M059J (cell line): ENCODE data around the gene YWHAB. TPM values are rescaled to one million over a fixed set of nuclear protein-coding genes. Genes with fewer than 3 reads are reported as not detected.
"Not testable (repeated sequence)": the region's sequence is repeated elsewhere in the genome, so short reads cannot be mapped to it uniquely, and the experiment has no call there.

Source experiments
- DNase-seq: peaks from one replicate; pipeline ENCODE4 v3.0.0-alpha.2; 2012; ENCODE audit warnings: low read depth
- total RNA-seq: library from RNA; depleted of rRNA; stranded (reverse); fragments of >200 nt; shearing (Covaris generic); gene quantifications from 2 replicates; pipeline ENCODE4 v1.2.3, GENCODE V29; 2014; rRNA removed

Gene YWHAB
- total RNA-seq = 135 and 185 TPM in 2 replicates

DNA sequence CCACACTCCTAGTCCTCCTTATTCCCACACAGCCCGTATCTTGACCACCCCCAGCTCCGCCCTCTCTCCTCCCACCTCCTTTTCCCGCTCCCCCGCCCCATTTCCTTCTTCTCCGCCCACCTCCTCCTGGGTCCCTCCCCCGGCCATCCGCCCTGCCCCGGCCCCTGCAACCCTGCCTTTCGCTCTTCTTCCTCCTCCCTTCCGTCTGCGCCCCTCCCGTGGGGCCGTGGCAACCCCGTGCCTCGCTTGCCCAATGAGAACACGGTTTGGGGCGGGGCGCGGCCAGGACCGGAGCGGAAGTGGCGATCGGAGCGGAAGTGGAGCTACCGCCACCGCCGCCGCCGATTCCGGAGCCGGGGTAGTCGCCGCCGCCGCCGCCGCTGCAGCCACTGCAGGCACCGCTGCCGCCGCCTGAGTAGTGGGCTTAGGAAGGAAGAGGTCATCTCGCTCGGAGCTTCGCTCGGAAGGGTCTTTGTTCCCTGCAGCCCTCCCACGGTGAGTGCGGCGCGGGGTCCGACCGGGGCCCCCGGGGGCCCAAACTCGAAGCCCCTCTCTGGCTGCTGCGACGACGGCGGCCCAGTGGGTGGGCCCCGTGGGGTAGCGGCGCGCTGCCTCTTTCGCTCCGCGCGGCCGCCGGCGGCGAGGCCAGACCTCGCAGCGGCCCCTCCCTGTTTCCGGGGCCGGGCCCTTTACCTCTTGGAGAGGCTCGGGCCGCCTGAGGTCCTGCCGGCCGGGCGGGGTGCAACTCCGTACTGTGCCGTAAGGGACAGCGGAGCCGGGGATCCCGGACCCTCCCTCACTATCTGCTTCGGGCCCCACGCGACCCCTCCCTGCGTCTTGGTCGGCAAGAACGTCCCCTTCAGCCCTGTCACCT lies at the start of gene YWHAB:
YWHAB (plus strand) TSS at position 314 of the 874 bp plus-strand sequence. CDS start 15,829 bp downstream, outside the sequence.
- peak; percentile 100 for DNase-seq

DNA sequence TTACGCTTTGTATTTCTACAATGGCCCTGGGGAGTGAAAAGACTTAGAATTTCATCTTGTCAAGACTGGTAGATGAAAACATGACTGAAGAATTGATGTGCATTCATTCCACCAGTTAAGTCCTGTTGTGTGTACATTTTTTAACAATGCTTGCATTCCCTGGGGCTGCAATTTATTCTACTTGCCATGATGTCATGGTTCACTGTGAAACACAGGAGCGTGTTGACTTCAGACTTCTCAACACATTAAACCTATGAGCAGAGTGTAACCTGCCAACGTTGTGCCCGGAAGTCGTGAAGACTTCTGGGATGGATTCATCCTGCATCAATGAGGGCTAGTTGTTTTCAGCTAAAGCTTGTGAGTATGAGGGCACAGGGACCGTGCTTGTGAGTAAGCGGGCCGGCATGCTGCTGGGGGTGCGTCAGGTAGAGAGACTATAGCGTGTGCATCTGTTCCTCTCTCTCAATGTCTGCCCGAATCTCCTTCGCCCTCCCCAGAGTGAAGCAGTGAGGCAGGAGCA lies 48.8 kb upstream of the YWHAB start:
- no peak for DNase-seq

DNA sequence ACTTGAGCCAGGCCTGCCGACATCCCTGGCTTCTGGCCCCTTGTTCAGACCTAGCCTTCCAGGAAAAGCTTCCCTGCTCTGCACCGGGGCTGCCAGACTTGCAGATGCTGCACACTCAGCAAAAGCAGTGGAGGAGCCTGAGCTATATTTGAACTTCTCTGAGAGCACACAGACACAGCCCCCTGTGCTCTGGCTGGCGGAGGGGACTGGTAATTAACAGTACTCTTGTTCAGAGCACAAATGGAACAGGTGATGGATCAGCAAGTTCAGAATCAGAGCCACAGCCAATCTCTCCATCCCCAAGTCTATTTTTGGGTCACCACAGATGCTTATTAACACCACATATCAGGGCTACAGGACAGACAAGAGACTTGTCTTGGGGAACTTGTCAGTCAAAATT lies 47.6 kb upstream of the YWHAB start:
- no peak for DNase-seq

DNA sequence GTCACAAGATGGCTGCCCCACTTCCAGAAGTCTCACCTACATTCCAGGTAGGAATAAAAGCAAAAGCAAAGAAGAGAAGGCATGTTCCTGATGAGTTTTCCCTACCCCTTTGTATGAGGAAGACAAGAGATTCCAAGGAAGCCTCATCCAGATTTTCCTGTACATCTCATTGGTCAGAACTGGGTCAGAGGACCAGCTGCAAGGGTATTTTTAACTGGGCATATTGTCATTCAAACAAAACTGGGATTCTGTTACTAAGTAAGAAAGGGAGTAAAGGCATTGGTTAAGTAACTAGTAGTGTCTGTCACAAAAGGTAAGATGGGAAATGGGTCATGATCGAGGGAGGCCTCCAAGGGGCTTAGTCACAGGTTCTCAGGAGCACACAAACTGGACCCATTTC lies 47.0 kb upstream of the YWHAB start:
- no peak for DNase-seq

DNA sequence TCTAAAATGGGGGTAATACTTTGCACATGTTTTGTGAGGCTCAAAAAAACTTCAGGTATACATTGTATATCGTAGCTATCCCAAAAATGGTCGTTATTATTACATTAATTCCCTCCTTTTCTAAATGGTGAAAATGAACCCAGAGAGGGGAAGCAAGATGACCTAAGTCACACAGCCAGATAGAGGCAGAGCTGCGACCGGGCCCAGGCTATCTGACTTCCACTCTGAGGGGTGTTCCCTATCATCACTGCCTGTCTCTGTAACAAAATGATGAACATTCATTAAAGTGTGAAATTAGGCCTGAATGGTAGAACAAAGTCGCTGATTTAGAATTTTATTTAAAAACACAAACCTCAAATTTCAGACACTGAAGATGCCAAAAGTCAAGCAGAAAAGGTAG lies 46.0 kb upstream of the YWHAB start:
- no peak for DNase-seq

DNA sequence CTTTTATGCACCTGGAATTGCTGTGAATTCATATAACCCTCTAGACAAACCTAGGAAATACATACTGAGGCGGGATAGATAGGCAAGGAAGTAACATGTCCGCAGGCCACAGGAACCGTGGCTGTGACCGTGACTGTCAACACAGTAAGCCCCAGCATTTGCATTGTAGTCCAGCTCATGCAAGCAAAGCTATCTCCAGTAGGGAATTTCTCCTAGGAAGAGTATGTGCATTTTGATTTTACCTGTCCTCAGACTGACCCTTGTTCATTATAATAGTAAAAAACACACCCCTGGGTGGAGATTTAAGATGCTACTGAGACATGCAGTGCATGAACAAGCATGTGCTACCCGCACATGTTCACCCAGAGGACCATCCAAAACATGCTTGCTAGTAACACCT lies 44.7 kb upstream of the YWHAB start:
- no peak for DNase-seq

DNA sequence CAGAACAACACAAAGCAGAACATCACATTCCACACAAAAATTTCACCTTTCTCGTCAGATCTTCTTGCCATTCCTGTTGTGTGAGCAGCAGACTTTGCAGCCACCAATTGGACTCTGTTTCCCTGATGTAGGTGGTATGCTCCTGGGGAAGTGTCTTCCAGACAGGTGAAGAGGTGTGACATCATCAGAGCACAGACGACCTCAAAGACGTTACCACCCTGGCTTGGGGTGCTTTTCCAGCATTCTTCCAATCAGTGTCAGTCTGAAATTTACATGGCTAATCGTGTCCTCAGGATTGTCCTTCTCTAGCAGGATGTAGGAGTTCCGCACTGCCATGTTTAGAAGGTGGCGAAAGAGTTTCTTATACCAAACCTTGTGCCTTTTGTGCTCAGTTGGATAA lies 43.5 kb upstream of the YWHAB start:
- no peak for DNase-seq

DNA sequence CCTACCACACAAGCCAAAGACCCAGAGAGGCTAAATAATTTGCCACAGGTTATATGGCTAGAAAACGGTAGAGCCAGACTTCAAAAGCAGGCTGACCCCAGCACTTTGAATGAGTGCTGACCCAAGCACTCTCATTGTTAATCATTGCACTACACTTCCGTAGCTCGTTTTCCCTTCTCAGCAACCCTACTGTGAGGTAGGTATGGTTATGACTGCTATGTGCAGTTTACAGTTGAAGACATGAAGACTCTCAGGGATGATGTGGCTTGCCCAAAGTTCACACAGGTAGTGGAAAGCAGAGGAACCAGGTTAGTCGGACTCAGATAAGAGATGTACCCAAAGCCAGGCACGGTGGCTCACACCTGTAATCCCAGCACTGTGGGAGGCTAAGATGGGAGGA lies 41.6 kb upstream of the YWHAB start:
- DNase-seq = no peak

DNA sequence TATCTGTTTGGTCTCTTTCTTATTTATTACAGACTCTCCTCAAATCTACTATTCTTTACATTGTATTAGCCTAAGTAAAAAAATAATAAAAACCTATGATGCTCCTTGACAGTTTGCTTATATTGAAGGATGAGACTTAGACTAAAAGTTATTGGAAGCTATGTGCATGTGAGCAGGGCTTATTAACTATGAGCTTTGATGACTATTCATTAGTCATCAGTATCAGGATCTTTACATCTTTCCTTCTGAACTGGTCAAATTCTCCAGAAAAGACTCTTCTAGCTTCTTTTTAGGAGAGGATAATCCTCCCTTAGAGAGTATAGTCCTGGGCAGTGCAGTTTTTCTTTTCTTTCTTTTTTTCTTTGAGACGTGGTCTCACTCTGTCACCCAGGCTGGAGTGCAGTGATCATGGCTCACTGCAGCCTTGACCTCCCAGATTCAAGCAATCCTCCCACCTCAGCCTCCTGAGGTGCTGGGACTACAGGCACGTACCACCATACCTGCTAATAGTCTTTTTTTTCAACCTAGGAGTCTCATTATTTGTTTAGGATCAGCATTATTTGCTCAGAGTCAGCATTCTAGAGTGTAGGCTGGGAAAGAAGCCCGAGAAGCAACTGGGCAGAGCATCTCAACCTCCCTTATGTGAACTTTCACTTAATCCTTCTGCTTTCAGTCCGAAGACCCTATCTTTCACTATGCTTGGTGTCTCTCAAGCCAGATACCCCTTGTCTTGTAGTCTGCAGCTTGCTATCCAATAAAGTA lies 37.1 kb upstream of the YWHAB start:
- DNase-seq = no peak

DNA sequence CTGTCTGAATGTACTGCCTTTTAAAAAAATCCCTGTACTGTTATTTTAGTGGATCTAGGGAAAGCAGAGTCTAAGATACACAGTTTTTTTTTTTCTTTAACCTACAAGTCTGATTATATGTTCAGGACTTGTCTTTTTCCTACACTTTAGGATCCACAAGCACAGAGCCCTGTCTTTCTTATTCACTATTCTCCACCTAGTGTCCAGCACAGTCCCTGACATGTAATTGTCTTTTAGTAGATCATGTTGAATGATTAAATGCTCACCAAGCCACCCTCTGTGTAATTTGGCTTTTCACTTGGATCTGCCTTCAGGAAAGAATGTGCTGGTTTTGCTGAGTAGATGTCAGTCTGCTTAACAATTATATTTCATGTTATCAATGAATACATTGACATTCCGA lies 35.8 kb upstream of the YWHAB start:
- no peak for DNase-seq

DNA sequence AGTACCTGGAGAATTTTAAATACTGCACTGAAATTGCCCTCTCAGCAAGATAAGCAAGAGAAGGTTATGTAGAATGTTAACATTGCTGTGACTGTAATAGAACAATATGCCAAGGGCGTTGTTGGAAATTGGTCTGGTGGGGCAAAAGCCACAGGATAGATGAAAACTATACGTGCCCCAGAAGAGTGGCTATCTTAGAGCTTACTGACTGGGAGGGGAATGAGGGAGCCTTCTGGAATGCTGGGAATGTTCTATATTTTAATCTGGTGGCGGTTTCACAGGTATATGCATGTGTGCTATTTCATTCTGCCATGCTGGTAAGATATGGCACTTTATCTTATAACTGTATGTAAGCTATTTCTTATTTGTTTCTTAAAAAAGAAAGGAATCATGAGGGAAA lies 35.2 kb upstream of the YWHAB start:
- DNase-seq = no peak

DNA sequence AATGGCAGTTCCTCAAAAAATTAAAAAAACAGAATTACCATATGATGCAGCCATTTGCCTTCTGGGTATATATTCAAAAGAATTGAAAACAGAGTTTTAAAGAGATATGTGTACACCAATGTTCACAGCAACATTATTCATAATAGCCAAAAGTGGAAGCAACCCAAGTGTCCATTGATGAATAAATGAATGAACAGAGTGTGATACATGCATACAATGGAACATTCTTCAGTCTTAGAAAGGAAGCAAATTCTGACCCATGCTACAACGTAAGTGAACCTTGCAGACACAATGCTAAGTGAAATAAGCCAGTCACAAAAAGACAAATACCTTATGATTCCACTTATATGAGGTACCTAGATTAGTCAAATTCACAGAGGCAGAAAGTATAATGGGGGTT lies 34.7 kb upstream of the YWHAB start:
- no peak for DNase-seq

DNA sequence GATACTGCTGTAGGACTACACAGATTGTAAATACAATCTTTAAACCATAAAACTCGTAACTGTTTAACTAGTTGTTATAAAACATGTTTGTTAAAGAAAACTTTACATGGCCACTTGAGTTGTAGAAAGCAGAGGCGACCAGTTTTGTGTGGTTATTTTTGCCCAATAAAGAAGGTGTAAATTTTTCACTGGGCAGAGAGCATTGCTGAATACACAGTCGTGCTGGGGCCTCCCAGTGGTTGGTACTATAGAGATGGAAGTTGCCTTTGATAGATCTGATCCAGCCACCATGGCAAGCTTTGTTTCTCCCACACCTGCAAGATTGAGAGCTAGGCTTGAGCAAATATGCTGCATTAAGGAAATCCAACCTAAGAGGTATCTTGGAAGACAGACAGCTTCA lies 34.0 kb upstream of the YWHAB start:
- DNase-seq = no peak

DNA sequence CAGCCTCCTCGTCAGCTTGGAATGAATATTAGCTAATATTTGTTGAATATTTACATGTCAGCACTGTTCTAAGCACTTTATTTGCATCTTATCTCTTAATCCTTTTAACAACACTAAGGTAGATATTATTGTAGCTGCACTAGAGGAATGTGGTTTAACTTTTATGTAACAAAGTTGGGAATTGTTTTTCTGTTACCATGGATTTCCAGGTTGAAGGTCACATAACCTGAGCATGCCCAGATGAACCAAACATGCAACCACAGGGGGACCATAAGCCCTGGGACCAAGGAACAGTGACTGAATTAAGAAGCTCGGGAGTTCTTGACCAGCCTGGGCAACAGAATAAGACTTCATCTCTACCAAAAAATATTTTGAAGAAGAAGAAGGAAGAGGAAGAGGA lies 29.1 kb upstream of the YWHAB start:
- peak; percentile 35 for DNase-seq

DNA sequence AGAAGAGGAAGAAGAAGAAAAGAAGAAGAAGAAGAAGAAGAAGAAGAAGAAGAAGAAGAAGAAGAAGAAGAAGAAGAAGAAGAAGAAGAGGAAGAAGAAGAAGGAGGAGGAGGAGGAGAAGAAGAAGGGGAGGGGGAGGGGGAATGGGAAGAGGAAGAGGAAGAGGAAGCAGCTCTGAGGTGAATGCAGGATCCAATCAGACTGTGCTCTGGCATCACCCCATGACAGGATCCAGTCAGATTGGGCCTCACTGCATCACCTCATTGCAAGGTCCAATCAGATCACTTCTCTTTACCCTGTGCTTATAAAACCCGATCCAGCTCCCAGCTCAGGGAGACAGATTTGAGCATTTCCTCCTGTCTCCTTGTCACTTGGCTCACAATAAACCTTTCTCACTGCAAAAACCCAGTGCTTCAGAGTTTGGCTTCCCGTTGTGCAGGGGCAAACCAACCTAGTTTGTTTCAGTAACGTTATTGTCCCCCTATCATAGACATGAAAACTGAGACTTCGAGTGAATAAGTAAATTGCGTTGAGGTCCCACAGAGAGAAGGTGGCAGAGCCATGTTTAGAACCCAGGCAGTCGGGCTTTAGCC lies 28.6 kb upstream of the YWHAB start:
- peak; percentile 31 for DNase-seq

DNA sequence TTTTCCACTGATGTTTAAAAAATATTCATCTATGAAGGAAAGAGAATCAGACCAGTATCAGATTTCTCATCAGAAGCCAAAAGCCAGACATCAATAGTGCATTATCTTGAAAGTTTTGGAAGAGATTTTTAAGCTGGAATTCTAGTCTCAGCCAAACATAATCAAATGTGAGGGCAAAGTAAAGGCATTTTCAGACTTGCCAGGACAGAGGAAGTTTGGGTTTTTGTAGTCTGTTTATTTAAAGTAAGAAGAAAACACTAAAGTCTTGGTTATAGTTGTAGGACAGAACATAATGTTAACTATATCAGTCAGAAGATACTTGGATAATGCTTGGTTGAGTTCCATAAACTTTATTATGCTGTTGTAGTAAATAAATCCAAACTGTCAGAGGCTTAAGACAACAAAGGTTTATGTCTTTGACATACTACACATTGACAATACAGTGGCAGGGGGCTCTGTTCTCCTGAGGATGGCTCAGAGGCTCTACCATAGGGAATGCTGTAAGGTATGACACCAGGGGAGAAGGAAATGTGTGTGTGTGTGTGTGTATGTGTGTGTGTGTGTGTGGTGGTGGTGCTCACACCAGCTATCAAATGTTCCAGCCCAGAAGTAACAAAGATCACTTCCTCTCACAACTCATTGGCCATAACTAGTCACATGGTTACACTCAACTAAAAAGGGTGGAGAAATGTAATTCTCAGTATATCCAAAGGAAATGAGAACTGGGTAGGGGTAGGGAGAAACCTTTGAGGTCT lies 26.7 kb upstream of the YWHAB start:
- DNase-seq = no peak

DNA sequence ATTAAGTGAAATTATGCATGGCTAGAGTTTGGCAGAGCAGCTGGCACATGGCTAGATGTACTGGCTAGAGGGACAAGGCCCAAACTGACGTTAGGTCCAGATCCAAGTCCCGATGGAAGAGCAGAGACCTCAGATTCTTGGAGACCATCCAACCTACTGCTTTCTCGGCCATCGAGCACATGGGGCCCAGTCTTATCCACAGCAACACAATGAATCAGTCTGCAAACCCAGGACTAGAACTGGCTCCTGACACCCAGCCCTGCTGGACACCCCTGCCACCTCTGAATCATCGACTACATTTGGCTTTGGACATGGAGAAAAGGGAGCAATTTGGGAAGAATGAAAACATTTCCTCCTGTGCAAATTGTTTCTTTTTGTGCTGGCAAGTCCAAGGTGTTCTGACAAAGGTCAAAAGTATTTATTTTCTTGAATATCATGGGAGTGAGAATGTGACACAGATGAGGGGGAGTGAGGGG lies 23.9 kb upstream of the YWHAB start:
- DNase-seq = peak; percentile 93

DNA sequence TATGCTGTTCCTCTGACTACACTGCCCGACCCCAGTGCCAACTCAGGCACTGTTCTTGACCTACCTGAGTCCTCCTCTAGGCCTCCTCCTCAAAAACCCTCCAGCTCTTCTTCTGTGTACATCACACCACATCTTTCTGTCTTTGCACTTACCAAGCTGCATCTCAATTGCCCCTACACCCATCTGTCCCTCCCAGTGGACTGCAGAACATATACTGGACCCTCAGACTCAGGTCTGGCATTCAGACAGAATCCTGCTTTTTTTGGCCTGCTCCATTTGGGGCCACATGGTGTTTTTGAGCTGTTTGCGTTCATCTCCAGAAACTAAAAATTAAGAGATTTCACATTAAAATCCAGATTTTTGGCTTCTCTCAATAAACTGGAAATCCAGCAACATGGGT lies 23.2 kb upstream of the YWHAB start:
- DNase-seq = no peak

DNA sequence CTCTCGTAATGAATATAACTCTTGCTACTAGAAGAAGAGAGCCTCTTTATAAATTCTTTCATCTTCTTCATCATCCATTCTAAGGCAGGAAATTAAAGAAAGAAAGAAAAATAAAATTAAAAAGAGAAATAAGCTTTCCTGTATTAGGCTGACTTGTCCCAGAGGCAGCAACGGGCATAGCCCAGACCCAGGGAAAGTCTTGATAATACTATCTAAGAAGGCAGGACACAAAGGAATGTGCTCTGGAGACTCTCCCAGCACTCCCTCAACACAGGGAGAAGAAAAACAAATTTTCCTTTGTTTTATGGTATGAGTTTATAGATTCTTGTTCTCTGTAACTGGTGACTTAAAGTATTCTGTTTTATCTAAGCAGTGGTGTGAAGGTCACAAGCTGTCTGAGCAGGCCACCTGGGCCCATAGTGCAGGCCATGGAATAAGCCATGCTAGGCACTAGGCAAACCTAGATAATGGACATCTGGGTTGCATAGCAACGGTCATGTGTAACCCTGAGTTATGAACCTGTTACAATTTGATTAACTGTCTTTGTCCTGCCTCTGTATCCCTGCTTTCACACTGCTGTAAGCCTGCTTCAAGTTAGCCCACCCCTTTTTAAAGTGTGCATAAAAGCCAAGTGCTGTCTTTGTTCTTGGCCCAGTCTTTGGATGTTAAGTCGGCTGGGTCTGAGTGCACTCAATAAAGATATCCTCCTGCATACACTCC lies 22.0 kb upstream of the YWHAB start:
- DNase-seq = not testable (repeated sequence)

DNA sequence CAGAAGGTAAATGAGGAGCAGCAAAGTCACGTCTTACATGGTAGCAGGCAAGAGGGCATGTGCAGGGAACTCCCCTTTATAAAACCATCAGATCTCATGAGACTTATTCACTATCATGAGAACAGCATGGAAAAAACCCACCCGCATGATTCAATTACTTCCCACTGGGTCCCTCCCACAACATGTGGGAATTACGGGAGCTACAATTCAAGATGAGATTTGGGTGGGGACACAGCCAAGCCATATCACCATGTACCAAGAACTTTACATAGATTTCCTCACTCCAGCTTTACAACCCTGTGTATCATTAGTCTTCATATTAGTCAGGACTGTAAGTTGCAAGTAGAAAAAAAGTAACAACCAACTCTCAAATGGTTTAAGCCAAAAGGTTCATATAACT lies 21.0 kb upstream of the YWHAB start:
- not testable (repeated sequence) for DNase-seq
